Activated CD8-positive, alpha-beta memory T cell treated with anti-CD3 and anti-CD28 coated beads, Interleukin-2, amount 50 U/mL, for 24 hours (primary cell): ENCODE data around the gene SPATA18.
"Not testable (repeated sequence)": the region's sequence is repeated elsewhere in the genome, so short reads cannot be mapped to it uniquely, and the experiment has no call there.

Experiments
- DNase-seq: peaks from one replicate; pipeline ENCODE4 v3.0.0-alpha.2; 2020; ENCODE audit errors: extremely low read depth

The SPATA18 gene

GRCh38 chr4:52106191-52106590 is 55.1 kb downstream of the SPATA18 start:
- no peak for DNase-seq

- DNase-seq, result no peak
Measured at GRCh38 chr4:52106660-52107059, 55.6 kb downstream of the SPATA18 start.

DNA sequence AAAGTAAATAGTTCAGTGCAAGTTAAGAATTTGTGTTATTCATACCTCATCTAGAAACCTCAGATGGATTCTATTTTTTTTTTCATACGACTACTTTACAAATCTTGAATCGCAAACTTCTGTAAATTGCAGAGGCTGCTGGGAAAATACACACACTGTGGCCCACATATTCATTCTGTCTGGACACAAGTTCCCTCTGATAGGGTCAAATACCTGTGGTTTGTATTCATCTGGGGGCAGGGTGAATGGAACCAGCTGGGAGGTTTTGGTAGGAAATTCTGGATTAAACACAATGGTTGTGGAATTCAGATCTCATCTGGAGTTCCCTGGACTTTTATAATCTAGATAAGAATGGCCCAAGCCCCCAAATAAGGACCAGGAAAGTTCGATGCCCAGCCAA is 56.2 kb downstream of the SPATA18 start:
- DNase-seq, result no peak

GRCh38 chr4:52107745-52108144 is 56.6 kb downstream of the SPATA18 start:
- DNase-seq, result no peak

- DNase-seq, result no peak
Measured at GRCh38 chr4:52110171-52110570, 59.1 kb downstream of the SPATA18 start.

- no peak for DNase-seq
Measured at GRCh38 chr4:52111995-52112394, 60.9 kb downstream of the SPATA18 start.

DNA sequence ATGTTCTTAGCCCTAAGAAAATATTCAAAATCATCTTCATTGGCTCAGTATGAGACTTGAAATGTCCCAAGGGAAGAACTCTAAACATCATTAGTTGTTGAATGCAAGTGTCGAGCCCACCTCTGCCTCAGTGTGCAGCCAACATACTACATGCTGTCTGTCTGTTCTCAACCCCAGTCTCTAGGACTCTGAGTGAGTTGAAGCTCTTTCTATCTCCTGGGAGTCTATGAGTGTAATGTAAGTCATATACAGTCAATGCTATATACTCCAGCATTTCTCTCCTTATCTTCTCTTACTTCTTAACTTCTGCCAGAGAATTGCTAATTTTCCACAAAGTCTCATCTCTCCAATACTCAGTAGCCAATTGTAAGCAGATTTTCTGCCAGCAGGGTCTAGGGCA is 61.3 kb downstream of the SPATA18 start:
- no peak for DNase-seq

DNA sequence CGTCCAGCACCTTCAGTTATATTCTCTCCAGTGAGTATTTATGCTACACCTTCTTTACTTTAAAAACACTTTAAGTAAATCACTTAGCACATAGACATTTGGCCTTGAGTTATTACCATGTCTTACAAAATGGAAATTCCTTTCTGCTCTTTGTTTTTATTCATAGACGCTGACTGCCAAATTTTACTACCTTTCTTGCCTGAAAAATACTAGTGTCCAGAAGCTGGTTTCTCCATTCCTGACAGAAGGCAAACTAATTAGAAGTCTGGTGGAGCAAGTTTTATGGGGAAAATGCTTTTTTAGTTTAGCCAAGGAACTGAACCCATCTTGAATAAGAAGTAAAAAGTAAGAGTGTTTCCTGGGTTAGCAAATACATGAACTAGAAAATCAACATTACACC is 65.5 kb downstream of the SPATA18 start:
- no peak for DNase-seq

DNA sequence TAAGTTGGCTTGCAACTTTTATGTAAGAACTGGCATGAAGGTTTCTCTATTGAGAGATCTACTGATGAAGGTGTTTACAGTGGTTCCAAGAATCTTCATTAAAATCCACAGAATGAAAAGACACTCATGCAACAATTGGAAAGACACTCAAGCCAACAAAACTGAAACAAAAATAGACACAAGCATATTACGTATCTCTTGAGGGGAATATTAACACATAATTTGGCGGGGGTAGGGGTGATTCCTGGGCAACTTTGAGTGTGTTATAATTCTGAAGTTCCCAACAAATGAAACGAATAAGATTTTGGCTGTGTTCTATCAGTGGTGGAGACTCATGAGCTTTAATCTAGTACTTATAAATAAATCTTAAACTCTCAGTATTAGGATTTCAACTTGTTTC is 75.1 kb downstream of the SPATA18 start:
- no peak for DNase-seq

- no peak for DNase-seq
Measured at GRCh38 chr4:52126966-52127365, 75.9 kb downstream of the SPATA18 start.

- DNase-seq, result no peak
Measured at GRCh38 chr4:52135171-52135570, 84.1 kb downstream of the SPATA18 start.

GRCh38 chr4:52137152-52137551 is 86.0 kb downstream of the SPATA18 start:
- not testable (repeated sequence) for DNase-seq

DNA sequence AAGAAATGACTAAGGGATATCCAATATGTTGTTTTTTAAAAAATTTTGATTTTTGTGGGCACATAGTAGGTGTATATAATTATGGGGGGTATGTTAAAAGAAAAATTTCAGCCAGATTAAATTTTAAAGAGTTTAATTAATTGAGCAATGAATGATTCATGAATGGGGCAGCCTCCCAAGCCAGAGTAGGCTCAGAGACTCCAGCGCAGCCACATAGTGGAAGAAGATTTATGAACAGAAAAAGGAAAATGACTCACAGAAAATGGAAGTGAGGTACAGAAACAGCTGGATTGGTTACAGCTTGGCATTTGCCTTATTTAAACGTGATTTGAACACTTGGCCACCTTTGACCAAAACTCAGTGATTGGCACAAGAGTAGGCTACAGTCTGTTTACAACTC is 91.7 kb downstream of the SPATA18 start:
- no peak for DNase-seq

- no peak for DNase-seq
Measured at GRCh38 chr4:52143815-52144214, 92.7 kb downstream of the SPATA18 start.

DNA sequence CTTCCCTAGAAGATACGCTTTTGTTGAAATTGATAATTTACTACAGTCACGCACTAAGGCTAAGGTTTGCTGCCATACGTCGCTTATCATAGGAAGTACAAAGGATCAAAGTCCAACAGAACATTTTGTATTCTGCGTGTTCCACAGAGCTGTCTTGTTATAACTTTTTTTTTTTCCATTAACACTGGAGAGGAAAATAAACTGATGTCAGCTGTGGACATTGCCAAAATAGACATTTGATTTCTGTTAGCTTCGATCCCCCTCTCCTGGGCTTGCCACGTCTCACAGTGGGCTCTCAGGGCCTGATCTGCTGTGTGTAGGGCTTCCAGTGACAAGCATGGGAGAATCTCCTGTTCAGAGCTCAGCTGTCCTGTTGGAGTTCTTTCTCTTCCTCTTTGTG is 93.3 kb downstream of the SPATA18 start:
- no peak for DNase-seq
